Stimulated activated CD4-positive, alpha-beta T cell treated with anti-CD3 and anti-CD28 coated beads, Interleukin-1b, Interleukin-23, amount 100 ng/mL, for 24 hours (primary cell): ENCODE results near the gene ETV1.

Source experiments
- DNase-seq, 4 experiments: peaks; one replicate each; pipeline ENCODE4 v3.0.0-alpha.2; 2020; ENCODE audit warnings: low read depth in 4 of 4, low spot score in 1 of 4

ETV1 gene

GRCh38 chr7:13987395-13987794 is 2.1 kb downstream of the ETV1 start:
- DNase-seq = no peak

GRCh38 chr7:13986208-13986607 is 3.3 kb downstream of the ETV1 start:
- no peak for DNase-seq

- DNase-seq = no peak
These were observed 4.4 kb downstream of the ETV1 start for GRCh38 chr7:13984831-13985685.

GRCh38 chr7:13984061-13984460 is 5.4 kb downstream of the ETV1 start:
- DNase-seq = no peak

GRCh38 chr7:13982940-13983677 is 6.4 kb downstream of the ETV1 start:
- DNase-seq = no peak

- DNase-seq = no peak
These were observed 8.4 kb downstream of the ETV1 start for GRCh38 chr7:13981070-13981469.

- no peak for DNase-seq
These were observed 9.0 kb downstream of the ETV1 start for GRCh38 chr7:13980474-13980873.

- DNase-seq = no peak
These were observed 9.6 kb downstream of the ETV1 start for GRCh38 chr7:13979671-13980435.

- DNase-seq = no peak
These were observed 12.9 kb downstream of the ETV1 start for GRCh38 chr7:13976594-13976993.

GRCh38 chr7:13965077-13965476 is 24.4 kb downstream of the ETV1 start:
- no peak for DNase-seq

GRCh38 chr7:13963925-13964324 is 25.5 kb downstream of the ETV1 start:
- DNase-seq = no peak

- DNase-seq = no peak
These were observed 34.0 kb downstream of the ETV1 start for GRCh38 chr7:13955494-13955893.

GRCh38 chr7:13953368-13953767 is 36.1 kb downstream of the ETV1 start:
- DNase-seq = no peak

GRCh38 chr7:13952921-13953320 is 36.5 kb downstream of the ETV1 start:
- no peak for DNase-seq

- DNase-seq = no peak
These were observed 39.5 kb downstream of the ETV1 start for GRCh38 chr7:13949939-13950338.

- no peak for DNase-seq
These were observed 40.0 kb downstream of the ETV1 start for GRCh38 chr7:13949445-13949844.

GRCh38 chr7:13948019-13948801 is 41.3 kb downstream of the ETV1 start:
- DNase-seq = no peak

- DNase-seq = no peak
These were observed 41.9 kb downstream of the ETV1 start for GRCh38 chr7:13947535-13947934.

- DNase-seq = no peak
These were observed 43.3 kb downstream of the ETV1 start for GRCh38 chr7:13946181-13946580.

- no peak for DNase-seq
These were observed 43.8 kb downstream of the ETV1 start for GRCh38 chr7:13945670-13946069.

- no peak for DNase-seq
These were observed 55.9 kb downstream of the ETV1 start for GRCh38 chr7:13933536-13933935.
